GM21381 (cell line): ENCODE measurements around the gene NPC1.

Experiments used
- ATAC-seq: cut with Tn5 transposase; IDR thresholded peaks from one replicate; pipeline ENCODE4 v1.9.1; 2021; ENCODE audit warnings: mild to moderate bottlenecking, moderate library complexity; ENCODE audit not compliant: unreplicated experiment

NPC1 gene

DNA sequence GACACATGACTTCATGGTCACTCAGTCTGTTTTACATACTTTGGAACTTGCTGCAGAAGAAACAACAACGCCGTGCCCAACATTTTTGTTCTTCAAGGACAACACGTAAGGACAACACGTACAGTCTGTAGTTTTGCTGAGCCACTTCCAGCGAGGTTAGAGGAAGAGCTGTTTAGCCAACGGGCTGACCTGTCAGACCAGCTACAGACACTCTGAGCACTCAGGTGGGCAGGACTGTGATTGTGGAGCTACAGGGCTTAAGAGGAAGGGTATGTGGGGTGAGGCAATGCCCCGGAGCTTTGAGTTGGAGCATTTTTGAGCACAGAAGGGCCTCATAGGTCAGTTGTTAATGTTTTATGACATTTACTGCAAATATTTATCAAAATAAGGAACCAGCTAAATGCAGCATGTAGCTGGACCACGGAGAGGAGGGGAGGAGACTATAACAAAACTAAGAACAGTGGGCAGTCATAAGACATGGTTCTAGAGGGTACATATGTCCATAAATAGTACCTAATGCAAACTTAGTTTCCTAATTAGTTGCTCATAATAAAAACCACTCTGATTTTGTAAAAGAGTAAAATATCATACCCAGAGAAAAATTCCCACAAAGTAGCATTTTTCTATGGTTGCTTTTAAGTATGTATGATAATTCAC is 26.3 kb upstream of the NPC1 start:
- ATAC-seq: no peak

DNA sequence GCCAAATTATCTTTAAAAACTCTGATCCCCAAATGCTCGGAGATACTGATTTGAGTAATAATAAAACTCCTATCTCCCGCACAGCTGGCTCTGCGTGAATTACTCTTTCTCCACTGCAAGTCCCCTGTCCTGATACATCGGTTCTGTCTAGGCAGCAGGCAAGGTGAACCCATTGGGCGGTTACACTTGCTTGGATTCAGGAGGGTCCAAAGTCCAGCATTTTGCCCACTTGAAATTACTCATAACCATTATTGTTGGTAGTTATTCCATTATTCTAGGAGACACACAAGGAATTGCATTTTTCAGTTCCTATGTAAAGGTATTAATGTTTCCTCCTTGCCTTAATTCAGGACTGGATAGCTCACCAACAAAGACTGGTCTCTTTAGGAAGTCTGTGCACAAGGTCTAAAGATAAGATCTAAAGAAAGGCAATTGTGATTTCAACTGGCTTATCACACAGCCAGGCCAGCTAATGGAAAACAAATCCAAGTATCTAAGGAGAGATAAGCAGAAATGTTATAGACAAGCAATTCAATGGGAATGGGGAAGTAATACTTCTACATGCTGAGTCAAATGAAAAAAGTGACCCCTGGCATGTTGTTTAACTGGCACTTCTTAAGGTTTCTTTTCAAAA is 23.2 kb upstream of the NPC1 start:
- no peak for ATAC-seq

DNA sequence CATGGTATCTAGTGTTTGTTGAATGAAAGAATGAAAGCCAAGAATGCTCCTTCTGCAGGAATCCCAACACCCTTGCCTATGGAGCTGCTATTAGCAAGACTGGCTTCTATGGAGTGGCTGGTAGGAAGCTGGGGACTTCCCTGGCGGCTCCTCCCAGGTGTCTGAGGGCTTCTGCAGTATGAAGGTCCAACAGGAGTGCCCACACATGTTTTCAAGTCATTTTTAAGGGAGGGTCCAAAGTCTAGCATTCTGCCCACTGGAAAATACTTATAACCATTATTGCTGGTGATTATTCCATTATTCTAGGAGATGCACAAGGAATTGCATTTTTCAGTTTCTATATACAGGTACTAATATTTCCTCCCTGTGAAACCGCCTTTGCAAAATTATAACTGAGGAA is 21.9 kb upstream of the NPC1 start:
- no peak for ATAC-seq

- no peak for ATAC-seq
These were observed 19.6 kb upstream of the NPC1 start for GRCh38 chr18:23605941-23606340.

DNA sequence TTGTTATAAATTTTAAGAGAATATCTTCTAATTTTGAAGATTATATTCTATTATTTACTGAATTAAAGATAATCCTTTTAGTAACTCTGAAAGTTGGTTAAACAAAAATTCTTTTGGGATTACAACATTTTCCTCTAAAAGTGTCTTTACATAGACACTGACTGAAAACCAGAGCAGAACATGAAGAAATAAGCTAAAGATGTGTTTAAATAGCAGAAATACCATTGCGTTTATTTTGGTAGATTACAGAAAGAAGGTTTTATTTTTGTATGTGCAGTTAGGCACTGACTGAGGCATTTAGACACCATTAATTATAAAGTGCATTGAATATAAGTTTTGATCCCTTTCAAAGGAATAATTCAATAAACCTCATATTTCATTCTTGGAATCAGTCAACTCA is 13.5 kb upstream of the NPC1 start:
- no peak for ATAC-seq

- no peak for ATAC-seq
These were observed 9.9 kb upstream of the NPC1 start for GRCh38 chr18:23596183-23596582.

DNA sequence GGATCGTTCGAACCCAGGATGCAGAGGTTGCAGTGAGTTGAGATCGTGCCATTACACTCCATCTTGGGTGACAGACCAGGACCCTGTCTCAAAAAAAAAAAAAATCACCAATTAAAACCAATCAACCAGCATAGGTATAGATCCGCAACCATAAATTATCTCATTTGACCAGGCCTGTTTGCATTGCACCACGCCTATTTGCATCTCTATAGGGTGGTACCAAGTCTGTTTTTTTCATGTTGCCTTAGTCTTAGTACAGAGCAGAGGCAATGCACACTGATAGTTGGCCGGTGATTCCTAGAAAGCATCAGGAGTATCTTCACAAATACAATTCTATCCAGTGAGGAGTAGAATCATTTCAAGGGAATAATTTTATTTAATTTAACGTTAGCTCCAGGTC is 9.3 kb upstream of the NPC1 start:
- ATAC-seq: no peak

GRCh38 chr18:23593720-23594119 is 7.4 kb upstream of the NPC1 start:
- ATAC-seq: no peak

DNA sequence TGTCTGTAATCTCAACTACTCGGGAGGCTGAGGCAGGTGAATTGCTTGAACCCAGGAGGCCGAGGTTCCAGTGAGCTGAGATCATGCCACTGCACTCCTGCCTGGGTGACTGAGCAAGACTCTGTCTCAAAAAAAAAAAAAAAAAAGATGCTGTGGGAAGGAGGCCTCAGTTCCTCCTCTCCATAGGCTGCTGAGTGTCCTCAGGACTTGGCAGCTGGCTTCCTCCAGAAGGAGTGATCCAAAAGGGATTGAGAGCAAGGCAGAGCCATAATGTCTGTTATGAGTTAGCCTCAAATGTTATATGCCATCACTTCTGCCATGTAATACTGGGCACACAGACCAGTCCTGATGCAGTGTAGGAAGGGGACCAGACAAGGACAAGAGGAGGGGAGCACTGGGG is 6.6 kb upstream of the NPC1 start:
- ATAC-seq: no peak

DNA sequence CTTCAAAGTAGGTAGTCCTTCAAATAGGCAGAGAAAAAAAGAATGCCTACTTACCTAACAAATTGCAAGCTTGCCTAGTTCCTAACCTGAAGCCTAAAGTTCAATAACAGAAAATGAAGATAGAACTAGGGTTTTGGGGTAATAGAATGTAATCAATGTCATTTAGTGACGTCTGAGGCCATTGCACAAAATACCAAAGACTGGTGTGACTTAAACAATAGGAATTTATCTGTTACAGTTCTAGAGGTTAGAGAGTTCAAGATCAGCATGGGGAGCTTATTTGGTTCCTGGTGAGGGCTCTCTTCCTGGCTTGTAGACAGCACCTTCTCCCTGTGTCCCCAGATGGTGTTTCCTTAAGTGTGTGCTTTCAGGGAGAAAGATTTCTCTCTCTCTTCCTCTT is 4.7 kb upstream of the NPC1 start:
- ATAC-seq: no peak

DNA sequence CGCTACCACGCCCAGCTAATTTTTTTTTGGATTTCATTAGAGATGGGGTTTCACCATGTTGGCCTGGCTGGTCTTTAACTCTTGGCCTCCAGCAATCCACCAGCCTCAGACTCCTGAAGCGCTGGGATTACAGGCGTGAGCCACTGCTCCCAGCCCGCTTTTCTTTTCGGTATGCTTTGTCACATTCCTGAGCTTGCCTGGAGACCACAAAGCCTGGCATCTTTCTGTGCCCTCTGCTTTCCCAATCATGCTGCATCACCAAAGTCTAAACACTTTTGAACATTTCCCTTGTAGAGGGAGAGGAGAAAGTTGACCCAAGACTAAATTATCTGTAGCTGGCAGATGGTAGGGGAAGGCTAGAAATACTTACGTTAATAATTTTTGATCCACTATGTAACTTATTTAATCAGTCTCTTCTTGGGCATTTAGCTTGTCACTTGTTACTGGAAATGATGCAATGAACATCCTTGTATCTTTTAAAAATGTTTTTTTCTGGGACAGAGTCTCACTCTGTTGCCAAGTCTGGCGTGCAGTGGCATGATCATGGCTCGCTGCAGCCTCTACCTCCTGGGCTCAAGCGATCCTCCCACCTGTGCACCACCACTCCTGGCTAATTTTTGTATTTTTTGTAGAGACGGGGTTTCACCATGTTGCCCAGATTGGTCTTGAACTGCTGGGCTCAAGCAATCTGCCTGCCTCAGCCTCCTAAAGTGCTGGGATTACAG is 2.7 kb upstream of the NPC1 start:
- ATAC-seq: no peak

DNA sequence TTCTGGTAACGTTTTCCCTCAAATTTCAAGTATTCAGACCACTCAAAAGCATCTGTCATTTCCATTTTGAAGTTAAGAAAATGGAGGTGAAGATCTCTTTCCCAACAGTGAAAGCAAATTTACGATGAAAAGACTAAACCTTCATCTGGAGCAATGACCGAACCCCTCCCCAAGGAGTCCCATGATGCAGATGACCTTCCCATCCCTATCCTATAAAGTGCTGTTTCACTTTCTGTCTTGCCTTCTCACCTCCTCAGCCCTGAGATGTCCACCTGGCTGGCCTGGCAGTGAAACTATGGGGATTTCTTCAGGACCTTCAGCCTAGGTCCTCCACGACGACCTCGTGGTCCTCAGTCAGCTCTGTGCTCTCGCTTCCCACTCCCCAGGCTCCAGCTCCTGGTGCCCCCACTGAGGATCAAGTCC is 925 bp upstream of the NPC1 start:
- no peak for ATAC-seq

- no peak for ATAC-seq
These were observed 433 bp downstream of the NPC1 start for GRCh38 chr18:23585897-23586248.

DNA sequence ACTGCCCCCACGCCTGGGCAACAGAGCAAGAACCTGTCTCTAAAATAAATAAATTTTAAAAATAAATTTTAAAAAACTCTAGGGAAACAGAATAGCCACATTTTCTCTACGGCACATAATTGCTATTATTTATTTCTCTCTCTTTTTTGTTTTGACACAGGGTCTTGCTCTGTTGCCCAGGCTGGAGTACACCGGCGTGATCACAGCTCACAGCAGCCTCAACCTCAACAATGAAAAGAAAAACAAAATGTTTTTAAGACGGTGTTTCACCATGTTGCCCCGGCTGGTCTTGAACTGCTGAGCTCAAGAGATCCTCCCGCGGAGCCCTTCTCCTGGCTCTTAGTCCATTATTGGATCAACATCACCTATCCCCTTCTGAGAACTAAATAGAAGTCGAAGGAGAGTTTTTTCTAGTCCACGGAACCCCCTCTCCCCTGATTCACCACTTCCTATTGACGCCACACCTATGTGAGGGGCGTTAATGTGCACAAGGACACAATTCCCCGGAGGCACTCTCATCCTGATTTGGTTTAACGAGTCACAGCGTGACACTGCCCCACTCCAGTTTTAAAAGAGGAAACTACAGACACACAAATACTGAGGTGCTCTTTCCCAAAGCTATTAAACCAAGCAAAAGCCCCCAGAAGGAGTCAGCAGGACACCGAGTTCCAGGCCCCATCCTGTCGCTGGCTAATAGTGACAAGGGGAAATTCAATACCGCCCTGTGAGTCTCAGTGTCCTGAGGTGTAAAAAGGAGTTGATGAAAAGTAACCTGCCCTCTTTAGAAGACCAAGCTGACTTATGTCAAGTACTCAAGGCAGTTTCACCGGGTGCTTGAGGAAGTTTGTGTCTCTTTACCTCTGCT is 1.1 kb downstream of the NPC1 start:
- no peak for ATAC-seq

- ATAC-seq: no peak
These were observed 2.0 kb downstream of the NPC1 start for GRCh38 chr18:23584019-23584983.

GRCh38 chr18:23583071-23583865 is 3.0 kb downstream of the NPC1 start:
- no peak for ATAC-seq

DNA sequence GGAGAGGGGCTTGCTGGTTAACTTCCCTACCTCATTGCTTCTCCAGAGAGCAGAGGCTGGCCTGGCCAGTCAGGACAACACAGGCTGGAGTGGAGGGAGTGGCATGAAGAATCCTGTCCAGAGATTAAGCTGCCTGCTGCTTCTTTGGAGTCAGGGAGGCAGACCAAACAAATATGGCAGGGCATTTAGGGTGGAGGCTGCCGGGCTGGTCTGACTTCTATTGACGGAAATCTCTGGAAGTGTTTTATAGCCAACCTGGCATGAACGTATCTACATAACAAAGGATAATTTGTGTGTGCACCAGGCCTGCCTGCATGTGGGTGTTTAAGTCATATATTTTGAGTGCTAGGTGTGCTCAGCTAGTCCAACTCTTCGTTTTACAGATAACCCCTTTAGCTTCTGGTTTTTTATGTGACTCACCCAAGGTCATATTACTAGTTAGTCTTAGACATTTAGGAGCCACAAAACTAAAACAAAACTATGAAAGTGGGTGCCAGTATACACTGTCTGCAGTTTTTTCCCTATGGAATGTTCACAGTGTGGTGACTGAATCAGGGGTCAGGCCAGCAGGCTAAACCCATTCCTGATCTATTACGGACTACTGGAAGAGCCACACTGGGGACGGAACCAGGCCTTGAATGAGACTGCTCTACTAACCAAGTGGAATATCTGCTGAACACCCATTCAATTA is 5.5 kb downstream of the NPC1 start:
- ATAC-seq: no peak

- no peak for ATAC-seq
These were observed 7.2 kb downstream of the NPC1 start for GRCh38 chr18:23578891-23579653.
